ENCODE results near the gene FBLN1.

GRCh38 chr22:45579306-45579705 lies 76.6 kb downstream of the FBLN1 start:
- TF ChIP-seq, protein P1, sequence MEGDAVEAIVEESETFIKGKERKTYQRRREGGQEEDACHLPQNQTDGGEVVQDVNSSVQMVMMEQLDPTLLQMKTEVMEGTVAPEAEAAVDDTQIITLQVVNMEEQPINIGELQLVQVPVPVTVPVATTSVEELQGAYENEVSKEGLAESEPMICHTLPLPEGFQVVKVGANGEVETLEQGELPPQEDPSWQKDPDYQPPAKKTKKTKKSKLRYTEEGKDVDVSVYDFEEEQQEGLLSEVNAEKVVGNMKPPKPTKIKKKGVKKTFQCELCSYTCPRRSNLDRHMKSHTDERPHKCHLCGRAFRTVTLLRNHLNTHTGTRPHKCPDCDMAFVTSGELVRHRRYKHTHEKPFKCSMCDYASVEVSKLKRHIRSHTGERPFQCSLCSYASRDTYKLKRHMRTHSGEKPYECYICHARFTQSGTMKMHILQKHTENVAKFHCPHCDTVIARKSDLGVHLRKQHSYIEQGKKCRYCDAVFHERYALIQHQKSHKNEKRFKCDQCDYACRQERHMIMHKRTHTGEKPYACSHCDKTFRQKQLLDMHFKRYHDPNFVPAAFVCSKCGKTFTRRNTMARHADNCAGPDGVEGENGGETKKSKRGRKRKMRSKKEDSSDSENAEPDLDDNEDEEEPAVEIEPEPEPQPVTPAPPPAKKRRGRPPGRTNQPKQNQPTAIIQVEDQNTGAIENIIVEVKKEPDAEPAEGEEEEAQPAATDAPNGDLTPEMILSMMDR (IDR thresholded peaks at IDR 0.05; ENCODE audit: low read depth, low read length): no peak
- TF ChIP-seq EZH2phosphoT487 (IDR thresholded peaks at IDR 0.05; ENCODE audit: low read depth): no peak
